Measurements from ENCODE around the gene NANOG.
"Not testable (repeated sequence)": the region's sequence is repeated elsewhere in the genome, so short reads cannot be mapped to it uniquely, and the experiment has no call there.

NANOG gene

GRCh38 chr12:7801460-7801859 is 12.3 kb downstream of the NANOG start:
- DNase-seq (ENCODE audit: low spot score) (no peak), FAIRE-seq (no peak)

GRCh38 chr12:7806319-7806718 is 17.1 kb downstream of the NANOG start:
- FAIRE-seq; DNase-seq (ENCODE audit: low spot score): not testable (repeated sequence)

- peak; percentile 61 for FAIRE-seq
- peak; percentile 84 for DNase-seq (ENCODE audit: low spot score)
Measured at GRCh38 chr12:7806863-7807487, 17.8 kb downstream of the NANOG start.

- DNase-seq (ENCODE audit: low spot score); FAIRE-seq: not testable (repeated sequence)
Measured at GRCh38 chr12:7825754-7826153, 36.6 kb downstream of the NANOG start.

GRCh38 chr12:7829737-7830136 is 40.5 kb downstream of the NANOG start:
- DNase-seq (ENCODE audit: low spot score); FAIRE-seq: not testable (repeated sequence)

GRCh38 chr12:7832059-7832696 is 43.0 kb downstream of the NANOG start:
- FAIRE-seq (peak; percentile 76), DNase-seq (ENCODE audit: low spot score) (peak; percentile 73)

GRCh38 chr12:7833201-7833600 is 44.0 kb downstream of the NANOG start:
- not testable (repeated sequence) for DNase-seq (ENCODE audit: low spot score); FAIRE-seq

- DNase-seq (ENCODE audit: low spot score): no peak
- no peak for FAIRE-seq
Measured at GRCh38 chr12:7833831-7834230, 44.6 kb downstream of the NANOG start.

GRCh38 chr12:7834701-7835100 is 45.5 kb downstream of the NANOG start:
- FAIRE-seq (no peak), DNase-seq (ENCODE audit: low spot score) (no peak)

- no peak for DNase-seq (ENCODE audit: low spot score)
Measured at GRCh38 chr12:7835116-7835515, 45.9 kb downstream of the NANOG start.

GRCh38 chr12:7835766-7836165 is 46.6 kb downstream of the NANOG start:
- FAIRE-seq (no peak), DNase-seq (ENCODE audit: low spot score) (no peak)

More at GRCh38 chr12:7835116-7835515, 45.9 kb downstream of the NANOG start:
- no peak for FAIRE-seq

- no peak for FAIRE-seq
- no peak for DNase-seq (ENCODE audit: low spot score)
Measured at GRCh38 chr12:7837366-7837765, 48.2 kb downstream of the NANOG start.

GRCh38 chr12:7839226-7839625 is 50.0 kb downstream of the NANOG start:
- peak; percentile 96 for FAIRE-seq
- DNase-seq (ENCODE audit: low spot score): not testable (repeated sequence)

- not testable (repeated sequence) for FAIRE-seq; DNase-seq (ENCODE audit: low spot score)
Measured at GRCh38 chr12:7839848-7840247, 50.6 kb downstream of the NANOG start.

GRCh38 chr12:7842444-7842843 is 53.2 kb downstream of the NANOG start:
- not testable (repeated sequence) for DNase-seq (ENCODE audit: low spot score); FAIRE-seq

GRCh38 chr12:7843149-7843548 is 53.9 kb downstream of the NANOG start:
- not testable (repeated sequence) for DNase-seq (ENCODE audit: low spot score); FAIRE-seq

GRCh38 chr12:7843583-7843982 is 54.4 kb downstream of the NANOG start:
- not testable (repeated sequence) for DNase-seq (ENCODE audit: low spot score)
- FAIRE-seq: peak; percentile 94

- no peak for FAIRE-seq
- no peak for DNase-seq (ENCODE audit: low spot score)
Measured at GRCh38 chr12:7844116-7844515, 54.9 kb downstream of the NANOG start.

- DNase-seq (ENCODE audit: low spot score): not testable (repeated sequence)
- FAIRE-seq: peak; percentile 80
Measured at GRCh38 chr12:7847226-7848097, 58.3 kb downstream of the NANOG start.

- not testable (repeated sequence) for DNase-seq (ENCODE audit: low spot score); FAIRE-seq
Measured at GRCh38 chr12:7848098-7848422, 58.9 kb downstream of the NANOG start.
